HEK293 (cell line): Measurements from ENCODE around the gene DTL.

Source experiments
- CTCF ChIA-PET: fragments of 350-600 bp; formaldehyde crosslinking; extraction: SDS; loops from one replicate; lab custom pipeline; 2021; ENCODE audit warnings: antibody characterized with exemption; lab: Yijun Ruan, JAX
- POLR2A ChIA-PET: fragments of 300-600 bp; formaldehyde crosslinking; extraction: SDS; loops from one replicate; lab custom pipeline; 2020; ENCODE audit warnings: antibody characterized with exemption, inconsistent platforms; lab: Yijun Ruan, JAX
- H3K27ac ChIP-seq: fragments of 200-500 bp; sonication (Bioruptor generic); 2 replicates; pipeline ENCODE4 v1.5.1; 2014; ENCODE audit warnings: low read depth, low read length, control low read depth, inconsistent platforms; ENCODE audit errors: extremely low read depth
- H3K36me3 ChIP-seq, 2 experiments: fragments of 200-500 bp in 1 of 2; sonication (Bioruptor generic) in 1 of 2; 1 replicate in 1 of 2; 2 replicates in 1 of 2; pipeline ENCODE4 v1.5.1; 2014 to 2017; ENCODE audit warnings: inconsistent platforms in 2 of 2, low read length in 2 of 2; ENCODE audit not compliant: control insufficient read depth in 2 of 2, insufficient read depth in 1 of 2
- H3K4me1 ChIP-seq: fragments of 200-500 bp; sonication (Bioruptor generic); 2 replicates; pipeline ENCODE4 v1.5.1; 2014; ENCODE audit warnings: mild to moderate bottlenecking, low read length, inconsistent platforms; ENCODE audit not compliant: control insufficient read depth, insufficient read depth
- H3K4me3 ChIP-seq: 2 replicates; pipeline ENCODE4 v1.5.1; 2011; ENCODE audit warnings: low read depth, mild to moderate bottlenecking, control low read depth, low read length, moderate library complexity
- H3K9me3 ChIP-seq: fragments of 200-500 bp; sonication (Bioruptor generic); 2 replicates; pipeline ENCODE4 v1.5.1; 2014; ENCODE audit warnings: low read depth, low read length, inconsistent platforms; ENCODE audit not compliant: control insufficient read depth, insufficient read depth
- EGR2 ChIP-seq: fragments of 450-650 bp; formaldehyde crosslinking; IDR thresholded peaks from 2 replicates; pipeline ENCODE4 v1.5.1; 2016; ENCODE audit warnings: low read depth, missing biosample characterization, missing genetic modification characterization
- FEZF1 ChIP-seq: fragments of 450-650 bp; formaldehyde crosslinking; IDR thresholded peaks from 2 replicates; pipeline ENCODE4 v1.5.1; 2016; ENCODE audit warnings: missing biosample characterization, missing genetic modification characterization
- HOXA7 ChIP-seq: sonication (generic); formaldehyde crosslinking; IDR thresholded peaks from 2 replicates; pipeline ENCODE4 v1.8.1; 2022; ENCODE audit warnings: missing genetic modification reagents, borderline replicate concordance
- MZF1 ChIP-seq: fragments of 450-650 bp; formaldehyde crosslinking; IDR thresholded peaks from 2 replicates; pipeline ENCODE4 v1.5.1; 2017; ENCODE audit warnings: missing biosample characterization, missing genetic modification characterization, borderline replicate concordance
- PBX3 ChIP-seq: sonication (generic); formaldehyde crosslinking; IDR thresholded peaks from 2 replicates; pipeline ENCODE4 v1.8.1; 2022; ENCODE audit warnings: mild to moderate bottlenecking, moderate library complexity, missing genetic modification reagents
- REST ChIP-seq: fragments of 450-650 bp; formaldehyde crosslinking; IDR thresholded peaks from 2 replicates; pipeline ENCODE4 v1.5.1; 2016; ENCODE audit warnings: missing biosample characterization, missing genetic modification characterization
- YY2 ChIP-seq: fragments of 450-650 bp; formaldehyde crosslinking; IDR thresholded peaks from 2 replicates; pipeline ENCODE4 v1.5.1; 2016; ENCODE audit warnings: missing biosample characterization, missing genetic modification characterization
- ZBTB7A ChIP-seq: fragments of 450-650 bp; formaldehyde crosslinking; IDR thresholded peaks from 2 replicates; pipeline ENCODE4 v1.5.1; 2016; ENCODE audit warnings: low read depth, missing biosample characterization, missing genetic modification characterization
- ZFP3 ChIP-seq: fragments of 450-650 bp; formaldehyde crosslinking; IDR thresholded peaks from 2 replicates; pipeline ENCODE4 v1.5.1; 2016; ENCODE audit warnings: low read depth, missing biosample characterization, missing genetic modification characterization
- ZNF184 ChIP-seq: fragments of 450-650 bp; IDR thresholded peaks from 2 replicates; pipeline ENCODE4 v1.5.1; 2018; ENCODE audit warnings: missing biosample characterization, mild to moderate bottlenecking, missing genetic modification characterization
- ZNF202 ChIP-seq: fragments of 450-650 bp; formaldehyde crosslinking; IDR thresholded peaks from 2 replicates; pipeline ENCODE4 v1.5.1; 2016; ENCODE audit warnings: missing biosample characterization, missing genetic modification characterization, borderline replicate concordance
- ZNF335 ChIP-seq: fragments of 450-650 bp; formaldehyde crosslinking; conservative IDR thresholded peaks from 2 replicates; pipeline ENCODE4 v1.5.1; 2016; ENCODE audit warnings: missing biosample characterization, missing genetic modification characterization
- ZNF398 ChIP-seq: fragments of 450-650 bp; formaldehyde crosslinking; IDR thresholded peaks from 2 replicates; pipeline ENCODE4 v1.5.1; 2017; ENCODE audit warnings: missing biosample characterization, missing genetic modification characterization
- ZNF544 ChIP-seq: fragments of 450-650 bp; formaldehyde crosslinking; IDR thresholded peaks from 2 replicates; pipeline ENCODE4 v1.5.0; 2017; ENCODE audit warnings: missing biosample characterization, missing genetic modification characterization
- ZNF623 ChIP-seq: fragments of 450-650 bp; formaldehyde crosslinking; IDR thresholded peaks from 2 replicates; pipeline ENCODE4 v1.5.1; 2016; ENCODE audit warnings: missing biosample characterization, missing genetic modification characterization
- ZNF645 ChIP-seq: fragments of 450-650 bp; formaldehyde crosslinking; IDR thresholded peaks from 2 replicates; pipeline ENCODE4; 2016; ENCODE audit warnings: missing biosample characterization, missing genetic modification characterization
- ZNF664 ChIP-seq: fragments of 450-650 bp; formaldehyde crosslinking; IDR thresholded peaks from 2 replicates; pipeline ENCODE4 v1.5.1; 2016; ENCODE audit warnings: missing biosample characterization, missing genetic modification characterization
- ZNF792 ChIP-seq: fragments of 450-650 bp; formaldehyde crosslinking; IDR thresholded peaks from 2 replicates; pipeline ENCODE4 v1.5.1; 2016; ENCODE audit warnings: missing biosample characterization, missing genetic modification characterization
- ZSCAN23 ChIP-seq: fragments of 450-650 bp; formaldehyde crosslinking; IDR thresholded peaks from 2 replicates; pipeline ENCODE4 v1.5.1; 2016; ENCODE audit warnings: missing biosample characterization, missing genetic modification characterization
- TF ChIP-seq, protein P1 (sequence below): fragments of 450-650 bp; formaldehyde crosslinking; IDR thresholded peaks from 2 replicates; pipeline ENCODE4 v1.5.1; 2016; ENCODE audit warnings: missing biosample characterization, missing genetic modification characterization
- TF ChIP-seq, protein P2 (sequence below): fragments of 450-650 bp; formaldehyde crosslinking; IDR thresholded peaks from 2 replicates; pipeline ENCODE4 v1.5.1; 2016; ENCODE audit warnings: missing biosample characterization, missing genetic modification characterization, borderline replicate concordance

Gene DTL

DNA sequence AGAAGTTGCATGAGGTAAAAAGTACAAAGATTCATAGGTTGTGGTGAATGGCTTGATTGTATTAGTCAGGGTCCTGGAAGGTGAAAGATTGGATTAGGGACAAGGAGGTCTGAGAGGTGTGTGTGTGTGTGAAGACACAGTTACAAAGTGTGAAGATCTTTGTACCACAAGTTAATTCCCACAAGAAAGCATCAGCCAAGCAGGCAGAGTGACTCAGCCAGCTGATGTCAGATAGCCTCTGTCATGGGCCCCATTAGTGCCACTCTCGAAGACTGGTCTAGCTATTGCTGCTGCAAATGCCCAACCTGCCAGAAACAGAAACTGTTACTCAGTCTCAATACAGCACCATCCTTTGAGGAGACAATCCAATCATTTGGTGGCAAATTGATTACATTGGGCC, 96.5 kb downstream of the DTL start:
- Histone ChIP-seq H3K4me3 (no peak overlapping the region), H3K27ac (no peak overlapping the region), H3K36me3 (peaks cover 0 to 6% of the 10 kb centered on the region in 2 experiments; a peak in 1 of 3 replicates), H3K9me3 (no peaks in the 10 kb centered on the region; the same call in 1 of the 2 replicates)
- CTCF ChIA-PET = no interaction called here
- TF ChIP-seq, protein P1, sequence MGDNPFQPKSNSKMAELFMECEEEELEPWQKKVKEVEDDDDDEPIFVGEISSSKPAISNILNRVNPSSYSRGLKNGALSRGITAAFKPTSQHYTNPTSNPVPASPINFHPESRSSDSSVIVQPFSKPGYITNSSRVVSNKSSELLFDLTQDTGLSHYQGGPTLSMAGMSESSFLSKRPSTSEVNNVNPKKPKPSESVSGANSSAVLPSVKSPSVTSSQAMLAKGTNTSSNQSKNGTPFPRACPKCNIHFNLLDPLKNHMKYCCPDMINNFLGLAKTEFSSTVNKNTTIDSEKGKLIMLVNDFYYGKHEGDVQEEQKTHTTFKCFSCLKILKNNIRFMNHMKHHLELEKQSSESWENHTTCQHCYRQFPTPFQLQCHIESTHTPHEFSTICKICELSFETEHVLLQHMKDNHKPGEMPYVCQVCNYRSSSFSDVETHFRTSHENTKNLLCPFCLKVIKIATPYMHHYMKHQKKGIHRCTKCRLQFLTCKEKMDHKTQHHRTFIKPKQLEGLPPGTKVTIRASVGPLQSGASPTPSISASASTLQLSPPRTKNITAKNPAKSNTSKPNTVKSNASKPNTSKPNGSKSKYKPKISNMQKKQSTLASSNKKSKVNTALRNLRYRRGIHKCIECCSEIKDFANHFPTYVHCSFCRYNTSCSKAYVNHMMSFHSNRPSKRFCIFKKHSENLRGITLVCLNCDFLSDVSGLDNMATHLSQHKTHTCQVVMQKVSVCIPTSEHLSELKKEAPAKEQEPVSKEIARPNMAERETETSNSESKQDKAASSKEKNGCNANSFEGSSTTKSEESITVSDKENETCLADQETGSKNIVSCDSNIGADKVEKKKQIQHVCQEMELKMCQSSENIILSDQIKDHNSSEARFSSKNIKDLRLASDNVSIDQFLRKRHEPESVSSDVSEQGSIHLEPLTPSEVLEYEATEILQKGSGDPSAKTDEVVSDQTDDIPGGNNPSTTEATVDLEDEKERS (tag by site-specific recombination) = no peak
- TF ChIP-seq ZNF623 (tag by site-specific recombination) (no peak), MZF1 (no peak), REST (tag by site-specific recombination) (no peak), ZFP3 (tag by site-specific recombination) (no peak), YY2 (no peak)
- TF ChIP-seq, all 188 proteins: peak for 0
- no peaks in the 10 kb centered on the region for H3K4me1 ChIP-seq
- POLR2A ChIA-PET = no interaction called here

- Histone ChIP-seq H3K9me3 (no peaks in the 10 kb centered on the region; the same call in 1 of the 2 replicates), H3K4me3 (no peak overlapping the region), H3K27ac (no peak overlapping the region), H3K4me1 (no peaks in the 10 kb centered on the region), H3K36me3 (peaks cover 0 to 6% of the 10 kb centered on the region in 2 experiments; a peak in 1 of 3 replicates)
- ChIA-PET POLR2A (no interaction called here), CTCF (interaction anchor here (0.5 kb wide), 1 partner anchor 1342 kb away, joined by 4 read pairs; no protein-coding TSS in a partner anchor)
- no peak for TF ChIP-seq PBX3 (CRISPR knock-in tag)
- no peak for TF ChIP-seq FEZF1 (tag by site-specific recombination)
- no peak for TF ChIP-seq ZNF664 (tag by site-specific recombination)
- no peak for TF ChIP-seq ZNF335 (tag by site-specific recombination)
- TF ChIP-seq EGR2 (tag by site-specific recombination) = no peak
- TF ChIP-seq ZNF792 (tag by site-specific recombination) = no peak
- TF ChIP-seq ZNF184 (tag by site-specific recombination) = no peak
- TF ChIP-seq ZNF645 (tag by site-specific recombination) = no peak
- no peak for TF ChIP-seq ZSCAN23 (tag by site-specific recombination)
- no peak for TF ChIP-seq ZNF398 (tag by site-specific recombination)
- TF ChIP-seq ZBTB7A (tag by site-specific recombination) = no peak
- TF ChIP-seq, protein P2, sequence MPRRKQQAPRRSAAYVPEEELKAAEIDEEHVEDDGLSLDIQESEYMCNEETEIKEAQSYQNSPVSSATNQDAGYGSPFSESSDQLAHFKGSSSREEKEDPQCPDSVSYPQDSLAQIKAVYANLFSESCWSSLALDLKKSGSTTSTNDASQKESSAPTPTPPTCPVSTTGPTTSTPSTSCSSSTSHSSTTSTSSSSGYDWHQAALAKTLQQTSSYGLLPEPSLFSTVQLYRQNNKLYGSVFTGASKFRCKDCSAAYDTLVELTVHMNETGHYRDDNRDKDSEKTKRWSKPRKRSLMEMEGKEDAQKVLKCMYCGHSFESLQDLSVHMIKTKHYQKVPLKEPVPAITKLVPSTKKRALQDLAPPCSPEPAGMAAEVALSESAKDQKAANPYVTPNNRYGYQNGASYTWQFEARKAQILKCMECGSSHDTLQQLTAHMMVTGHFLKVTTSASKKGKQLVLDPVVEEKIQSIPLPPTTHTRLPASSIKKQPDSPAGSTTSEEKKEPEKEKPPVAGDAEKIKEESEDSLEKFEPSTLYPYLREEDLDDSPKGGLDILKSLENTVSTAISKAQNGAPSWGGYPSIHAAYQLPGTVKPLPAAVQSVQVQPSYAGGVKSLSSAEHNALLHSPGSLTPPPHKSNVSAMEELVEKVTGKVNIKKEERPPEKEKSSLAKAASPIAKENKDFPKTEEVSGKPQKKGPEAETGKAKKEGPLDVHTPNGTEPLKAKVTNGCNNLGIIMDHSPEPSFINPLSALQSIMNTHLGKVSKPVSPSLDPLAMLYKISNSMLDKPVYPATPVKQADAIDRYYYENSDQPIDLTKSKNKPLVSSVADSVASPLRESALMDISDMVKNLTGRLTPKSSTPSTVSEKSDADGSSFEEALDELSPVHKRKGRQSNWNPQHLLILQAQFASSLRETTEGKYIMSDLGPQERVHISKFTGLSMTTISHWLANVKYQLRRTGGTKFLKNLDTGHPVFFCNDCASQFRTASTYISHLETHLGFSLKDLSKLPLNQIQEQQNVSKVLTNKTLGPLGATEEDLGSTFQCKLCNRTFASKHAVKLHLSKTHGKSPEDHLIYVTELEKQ = no peak
- no peak for TF ChIP-seq ZNF202 (tag by site-specific recombination)
- TF ChIP-seq ZNF544 = no peak
- no peak for TF ChIP-seq HOXA7
These were observed 97.8 kb downstream of the DTL start for GRCh38 chr1:212133319-212133718.
